ENCODE measurements around the gene DFFA. TPM values are rescaled to one million over a fixed set of nuclear protein-coding genes. Genes with fewer than 3 reads are reported as not detected.

Gene DFFA
- total and polyA plus RNA-seq, 9 of the 15 experiments (the other 6 are each of a cell fraction or from before 2014, with no cell fraction given), result 39.6 to 74.8 (median 59.2) TPM

DNA sequence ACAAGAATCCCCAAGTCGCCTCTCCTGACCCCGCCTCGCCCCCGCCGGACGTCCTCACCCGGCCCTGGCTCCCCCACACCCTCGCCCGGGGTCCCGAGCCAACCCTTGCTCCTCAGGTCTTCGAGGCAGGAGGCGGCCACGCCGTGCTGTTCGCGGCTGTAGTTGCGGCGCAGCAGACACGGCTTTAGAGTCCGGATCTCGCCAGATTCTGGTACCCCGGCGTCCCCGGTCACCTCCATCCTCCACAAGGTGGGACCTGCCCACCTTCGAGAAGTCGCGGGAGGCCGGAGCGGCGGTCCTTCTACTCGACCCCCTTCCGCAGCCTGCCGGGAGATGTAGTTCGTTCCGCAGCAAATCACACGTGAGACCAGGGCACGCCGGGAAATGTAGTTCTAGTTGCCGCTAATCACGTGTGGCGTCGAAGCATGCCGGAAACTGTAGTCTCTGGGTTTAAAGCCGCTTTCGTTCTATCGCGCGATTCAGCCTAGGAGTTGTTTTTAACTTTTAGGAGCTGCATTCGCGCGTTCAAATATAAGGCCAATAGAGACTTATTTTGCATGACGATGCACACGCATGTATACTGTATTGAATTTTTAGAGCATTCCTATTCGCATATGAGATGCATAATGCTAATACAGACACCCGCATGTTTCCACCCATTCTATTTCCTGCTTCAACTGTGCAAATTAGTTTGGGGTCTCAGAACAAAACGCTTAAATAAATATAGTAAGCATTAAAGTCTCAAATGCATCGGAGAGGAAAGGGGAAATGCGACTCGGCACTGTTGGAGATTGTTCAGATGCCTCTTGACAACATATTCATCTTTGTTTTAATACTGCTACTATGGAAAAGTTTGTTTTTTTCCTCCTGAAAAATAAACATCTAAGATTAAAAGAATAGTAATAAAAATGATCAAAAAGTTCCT is at the start of gene DFFA (continued):
- no peak for TF ChIP-seq SFPQ (IDR thresholded peaks at IDR 0.05; ENCODE audit: low read depth, low read length)
- TF ChIP-seq ZNF347 (CRISPR knock-in tag; IDR thresholded peaks at IDR 0.05; ENCODE audit: low read depth), result no peak
- no peak for TF ChIP-seq BRD9 (IDR thresholded peaks at IDR 0.05; ENCODE audit: low read depth, partially characterized antibody)
- peak; percentile 55; the same call in 1 of the 2 replicates for TF ChIP-seq SPI1 (IDR thresholded peaks at IDR 0.05; ENCODE audit: borderline replicate concordance, low read depth, low read length)
- no peak for TF ChIP-seq RBM22 (IDR thresholded peaks at IDR 0.05; ENCODE audit: low read depth, low read length, poor library complexity, severe bottlenecking)
- peak; percentile 75 for TF ChIP-seq POU5F1 (IDR thresholded peaks at IDR 0.05; ENCODE audit: borderline replicate concordance, low read depth, low read length, partially characterized antibody)
- peak; percentile 11 for TF ChIP-seq CCNT2 (IDR thresholded peaks at IDR 0.05; ENCODE audit: borderline replicate concordance, extremely low read depth, insufficient read length, low read depth, low read length)
- TF ChIP-seq SUPT5H (IDR thresholded peaks at IDR 0.05), result peak; percentile 79
- TF ChIP-seq ZNF212 (CRISPR knock-in tag; IDR thresholded peaks at IDR 0.05), result 0 out of 2 replicates have a peak, but pooled peaks have one; percentile 37
- peak; percentile 50; the same call in 1 of the 2 replicates for TF ChIP-seq MECOM (CRISPR knock-in tag; IDR thresholded peaks at IDR 0.05)
- TF ChIP-seq, protein P1, sequence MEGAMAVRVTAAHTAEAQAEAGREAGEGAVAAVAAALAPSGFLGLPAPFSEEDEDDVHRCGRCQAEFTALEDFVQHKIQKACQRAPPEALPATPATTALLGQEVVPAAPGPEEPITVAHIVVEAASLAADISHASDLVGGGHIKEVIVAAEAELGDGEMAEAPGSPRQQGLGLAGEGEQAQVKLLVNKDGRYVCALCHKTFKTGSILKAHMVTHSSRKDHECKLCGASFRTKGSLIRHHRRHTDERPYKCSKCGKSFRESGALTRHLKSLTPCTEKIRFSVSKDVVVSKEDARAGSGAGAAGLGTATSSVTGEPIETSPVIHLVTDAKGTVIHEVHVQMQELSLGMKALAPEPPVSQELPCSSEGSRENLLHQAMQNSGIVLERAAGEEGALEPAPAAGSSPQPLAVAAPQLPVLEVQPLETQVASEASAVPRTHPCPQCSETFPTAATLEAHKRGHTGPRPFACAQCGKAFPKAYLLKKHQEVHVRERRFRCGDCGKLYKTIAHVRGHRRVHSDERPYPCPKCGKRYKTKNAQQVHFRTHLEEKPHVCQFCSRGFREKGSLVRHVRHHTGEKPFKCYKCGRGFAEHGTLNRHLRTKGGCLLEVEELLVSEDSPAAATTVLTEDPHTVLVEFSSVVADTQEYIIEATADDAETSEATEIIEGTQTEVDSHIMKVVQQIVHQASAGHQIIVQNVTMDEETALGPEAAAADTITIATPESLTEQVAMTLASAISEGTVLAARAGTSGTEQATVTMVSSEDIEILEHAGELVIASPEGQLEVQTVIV (CRISPR knock-in tag; IDR thresholded peaks at IDR 0.05; ENCODE audit: borderline replicate concordance), result no peak
- peak; percentile 73 for TF ChIP-seq SMAD3 (CRISPR knock-in tag; conservative IDR thresholded peaks at IDR 0.05)
- TF ChIP-seq ATF4 (CRISPR knock-in tag; IDR thresholded peaks at IDR 0.05), result 0 out of 2 replicates have a peak, but pooled peaks have one; percentile 29
- TF ChIP-seq ZNF511 (CRISPR knock-in tag; IDR thresholded peaks at IDR 0.05), result peak; percentile 89
- TF ChIP-seq TSHZ1 (CRISPR knock-in tag; IDR thresholded peaks at IDR 0.05), result 0 out of 2 replicates have a peak, but pooled peaks have one; percentile 22

Data from K562 (cell line).